NK-92 (cell line): ENCODE data around the gene PLN.

ENCODE experiments used
- DNase-seq: peaks from one replicate; lab custom pipeline; 2025; ENCODE audit not compliant: unreplicated experiment; lab: John Stamatoyannopoulos, UW

PLN gene

DNA sequence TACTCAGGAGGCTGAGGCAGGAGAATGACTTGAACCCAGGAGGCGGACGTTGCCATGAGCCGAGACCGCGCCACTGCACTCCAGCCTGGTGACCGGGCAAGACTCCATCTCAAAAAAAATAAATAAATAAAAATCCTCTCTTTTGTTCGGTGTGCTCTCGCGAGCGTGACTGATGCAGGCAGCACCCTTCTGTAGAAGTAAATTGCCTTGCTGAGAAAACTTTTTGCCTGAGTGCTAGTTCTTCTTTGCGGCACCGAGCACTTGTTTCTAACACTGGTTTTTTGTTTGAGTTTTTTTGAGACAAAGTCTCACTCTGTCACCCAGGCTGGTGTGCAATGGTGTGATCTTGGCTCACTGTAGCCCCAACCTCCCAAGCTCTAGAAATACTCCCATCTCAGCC, 30.5 kb downstream of the PLN start:
- DNase-seq: no peak

DNA sequence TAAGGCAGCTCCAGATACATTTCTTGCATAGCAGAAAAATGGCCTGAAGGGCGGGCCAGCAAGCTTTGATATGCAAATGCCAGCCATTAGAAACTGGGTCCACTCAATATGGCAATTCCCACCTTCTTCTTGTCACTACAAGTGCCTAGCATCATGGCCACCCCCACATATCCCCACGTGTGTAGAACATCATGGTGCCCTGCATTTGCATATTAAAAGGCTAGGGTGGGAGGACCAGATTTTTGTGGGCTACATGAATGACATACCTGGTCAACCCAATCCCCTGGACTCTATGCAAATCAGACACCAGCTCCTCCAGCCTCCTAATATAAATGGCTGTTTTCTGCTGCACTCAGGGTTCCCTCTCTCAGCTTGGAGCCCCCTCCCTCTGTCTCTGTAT, 31.7 kb downstream of the PLN start:
- DNase-seq: no peak

DNA sequence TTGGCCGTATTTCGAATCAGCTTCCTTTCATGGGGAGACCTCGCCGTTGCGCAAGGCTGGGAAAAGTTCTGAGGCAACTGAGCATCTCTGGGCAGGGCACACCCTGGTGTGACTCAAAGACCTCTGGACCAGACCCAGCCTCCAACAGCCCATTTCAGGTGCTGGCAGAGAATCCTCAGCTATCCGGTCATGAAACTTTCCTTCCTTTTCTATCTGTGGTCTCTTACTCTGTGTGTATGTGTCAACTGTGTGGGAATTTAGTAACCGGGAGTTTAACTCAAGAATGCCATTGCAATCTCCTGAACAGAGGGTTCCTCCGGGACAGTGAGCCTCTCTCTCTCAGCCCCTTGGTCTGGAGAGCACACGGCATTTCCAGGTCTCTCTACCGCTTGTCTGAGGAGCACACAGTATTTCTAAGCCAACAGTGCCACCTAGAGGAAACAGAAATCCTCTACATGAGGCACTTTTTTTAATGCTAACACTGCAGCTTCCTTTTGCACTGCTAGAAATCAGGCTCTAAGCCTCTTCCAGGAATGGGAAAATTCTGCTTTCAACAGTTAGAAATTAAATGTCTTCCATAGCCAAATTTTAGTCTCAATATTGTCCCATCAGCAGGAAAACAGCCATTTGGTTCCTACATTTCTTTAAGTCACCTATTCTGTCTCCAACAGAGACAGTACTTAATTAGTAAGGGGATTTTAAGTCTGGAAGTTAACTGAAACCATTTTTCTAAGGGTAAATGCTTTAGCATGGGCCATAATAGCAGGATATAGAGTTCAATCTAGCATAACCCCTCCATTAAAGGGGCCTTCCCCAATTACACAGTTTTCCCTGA, 32.7 kb downstream of the PLN start:
- DNase-seq: no peak

- DNase-seq: no peak
Observed at GRCh38 chr6:118581489-118581959, 33.4 kb downstream of the PLN start.

- DNase-seq: no peak
Observed at GRCh38 chr6:118584911-118585310, 36.8 kb downstream of the PLN start.

GRCh38 chr6:118586746-118587485, 38.8 kb downstream of the PLN start:
- DNase-seq: no peak

- no peak for DNase-seq
Observed at GRCh38 chr6:118588626-118589025, 40.5 kb downstream of the PLN start.

- no peak for DNase-seq
Observed at GRCh38 chr6:118589186-118589585, 41.1 kb downstream of the PLN start.

- DNase-seq: no peak
Observed at GRCh38 chr6:118589649-118590365, 41.7 kb downstream of the PLN start.

DNA sequence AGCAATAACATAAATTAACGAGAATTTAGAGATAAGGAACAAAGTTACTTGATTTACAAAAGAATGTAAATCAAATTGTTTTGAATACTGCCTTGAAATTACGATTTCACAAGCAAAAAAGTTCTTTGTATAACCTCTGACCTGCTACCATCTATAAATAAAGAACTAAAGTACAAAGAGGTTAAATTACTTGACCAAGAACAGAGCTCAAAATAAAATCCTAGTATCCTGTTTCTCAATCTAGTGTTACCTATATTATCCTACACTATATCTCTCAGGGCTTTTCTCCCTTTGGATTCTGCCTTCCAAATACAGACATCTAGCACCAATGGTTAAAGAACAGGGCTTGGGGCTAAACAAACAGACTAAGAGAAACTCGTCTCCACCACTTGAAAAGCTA, 43.8 kb downstream of the PLN start:
- DNase-seq: no peak

DNA sequence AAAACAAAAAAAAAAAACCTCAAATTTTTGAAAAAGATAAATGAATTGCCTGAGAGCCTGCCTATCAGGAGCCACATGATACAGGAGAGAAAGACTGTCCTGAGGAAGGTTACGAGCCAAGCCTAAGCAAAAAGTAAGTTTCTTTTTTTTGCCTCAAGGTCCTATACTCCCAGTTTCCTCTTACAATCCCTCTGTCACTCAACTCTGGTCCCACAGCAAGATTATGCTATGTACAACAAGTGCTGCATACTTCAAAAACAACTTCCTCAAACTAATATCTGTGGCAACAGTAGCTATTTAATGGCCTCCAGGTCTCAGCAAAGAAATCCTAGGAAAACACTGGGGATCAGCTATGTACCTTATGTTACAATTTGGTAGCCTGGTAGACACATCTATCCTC, 46.8 kb downstream of the PLN start:
- no peak for DNase-seq

DNA sequence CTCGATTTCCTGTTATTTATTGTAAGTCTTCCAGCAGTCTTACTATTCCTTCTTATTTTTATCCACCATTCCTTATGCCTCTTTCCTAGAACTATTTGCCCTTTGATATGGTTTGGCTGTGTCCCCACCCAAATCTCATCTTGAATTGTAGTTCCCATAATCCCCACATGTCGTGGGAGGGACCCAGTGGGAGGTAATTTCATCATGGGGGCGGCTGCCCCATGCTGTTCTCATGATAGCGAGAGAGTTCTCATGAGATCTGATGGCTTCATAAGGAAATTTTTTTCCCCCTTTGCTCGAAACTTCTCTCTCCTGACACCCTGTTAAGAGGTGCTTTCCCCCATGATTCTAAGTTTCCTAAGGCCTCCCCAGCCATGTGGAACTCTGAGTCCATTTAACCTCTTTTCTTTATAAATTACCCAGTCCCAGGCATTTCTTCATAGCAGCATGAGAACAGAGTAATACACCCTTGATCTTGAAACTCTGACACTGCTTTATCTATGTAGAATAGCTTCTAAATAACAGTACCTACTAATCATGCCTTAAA, 48.8 kb downstream of the PLN start:
- DNase-seq: no peak

- no peak for DNase-seq
Observed at GRCh38 chr6:118597636-118598035, 49.5 kb downstream of the PLN start.

- DNase-seq: no peak
Observed at GRCh38 chr6:118598324-118598723, 50.2 kb downstream of the PLN start.

GRCh38 chr6:118602300-118602699, 54.2 kb downstream of the PLN start:
- no peak for DNase-seq

DNA sequence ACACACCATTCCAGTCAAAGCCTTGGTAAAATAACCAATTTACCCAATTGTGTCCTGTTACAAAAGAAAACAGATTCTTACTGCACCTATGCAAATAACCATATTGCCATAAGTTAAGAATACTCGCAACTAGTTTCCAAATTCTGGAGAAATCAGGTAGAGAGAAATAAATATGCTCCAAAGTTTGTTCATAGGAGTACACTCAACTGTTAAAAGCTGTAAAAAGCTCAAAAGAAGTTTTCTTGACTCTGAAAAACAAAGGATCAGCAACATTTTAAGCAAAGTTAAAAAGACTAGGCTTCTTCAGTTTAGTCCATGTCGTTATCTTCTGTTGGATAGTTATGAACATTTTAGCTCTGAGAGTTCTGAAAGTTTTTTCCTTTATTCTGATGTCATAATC, 55.3 kb downstream of the PLN start:
- no peak for DNase-seq

- DNase-seq: no peak
Observed at GRCh38 chr6:118606268-118606667, 58.2 kb downstream of the PLN start.

GRCh38 chr6:118606858-118607257, 58.8 kb downstream of the PLN start:
- no peak for DNase-seq
